GM04504 (cell line): ENCODE data around the gene TTC6.

ENCODE experiments used
- DNase-seq: peaks from one replicate; pipeline ENCODE4 v3.0.0-alpha.2; 2012; ENCODE audit warnings: low read depth

Gene TTC6

GRCh38 chr14:37585971-37586796 is 9.2 kb upstream of the TTC6 start:
- DNase-seq, result no peak

GRCh38 chr14:37586797-37587130 is 8.7 kb upstream of the TTC6 start:
- no peak for DNase-seq

GRCh38 chr14:37587131-37587803 is 8.2 kb upstream of the TTC6 start:
- DNase-seq, result no peak

- DNase-seq, result no peak
Measured at GRCh38 chr14:37587881-37588666, 7.4 kb upstream of the TTC6 start.

- no peak for DNase-seq
Measured at GRCh38 chr14:37588667-37588955, 6.8 kb upstream of the TTC6 start.

- DNase-seq, result no peak
Measured at GRCh38 chr14:37588956-37589714, 6.3 kb upstream of the TTC6 start.

- no peak for DNase-seq
Measured at GRCh38 chr14:37589715-37590427, 5.6 kb upstream of the TTC6 start.

GRCh38 chr14:37590428-37591139 is 4.8 kb upstream of the TTC6 start:
- no peak for DNase-seq

GRCh38 chr14:37591311-37591940 is 4.0 kb upstream of the TTC6 start:
- no peak for DNase-seq

GRCh38 chr14:37591941-37592481 is 3.4 kb upstream of the TTC6 start:
- no peak for DNase-seq

GRCh38 chr14:37592482-37593408 is 2.7 kb upstream of the TTC6 start:
- no peak for DNase-seq

GRCh38 chr14:37593511-37594237 is 1.8 kb upstream of the TTC6 start:
- DNase-seq, result no peak

- peak; percentile 56 for DNase-seq
Measured at GRCh38 chr14:37594238-37594970, 1.0 kb upstream of the TTC6 start.

- no peak for DNase-seq
Measured at GRCh38 chr14:37595809-37596621, 586 bp downstream of the TTC6 start.

- no peak for DNase-seq
Measured at GRCh38 chr14:37596790-37597472, 1.5 kb downstream of the TTC6 start.

- no peak for DNase-seq
Measured at GRCh38 chr14:37597538-37597913, 2.1 kb downstream of the TTC6 start.
